ENCODE data around the gene ELMO3. TPM values are rescaled to one million over a fixed set of nuclear protein-coding genes. Genes with fewer than 3 reads are reported as not detected.

ELMO3 gene
- total and polyA plus RNA-seq, 2 of the 4 experiments (the other 2 are of a cell fraction), result 0.36 to 1.6 TPM

- Histone ChIP-seq H3K56ac (ENCODE audit: extremely low read depth, insufficient read depth, low read length) (no peak overlapping the region), H3K36me3 (ENCODE audit: control insufficient read depth, insufficient read depth, low read length) (no peaks in the 10 kb centered on the region), H3K18ac (ENCODE audit: low read depth, low read length) (0 out of 2 replicates have a peak overlapping the region, but pooled peaks have one; percentile 6), H4K8ac (ENCODE audit: low read depth in 2 of 2, low read length in 2 of 2) (peak overlapping the region; percentile 61 to 94; a peak in 2 of 4 replicates), H3K4ac (ENCODE audit: low read depth, low read length) (peak overlapping the region; percentile 96), H3K4me1 (ENCODE audit: control insufficient read depth, insufficient read depth, low read length) (peaks cover 59% of the 10 kb centered on the region), H2BK20ac (ENCODE audit: low read depth, low read length) (peak overlapping the region; percentile 84; the same call in 1 of the 2 replicates), H3K79me1 (ENCODE audit: low read depth in 1 of 2, low read length in 2 of 2) (peaks cover 22 to 77% of the 10 kb centered on the region in 2 experiments; a peak in 3 of 4 replicates), H3K9me1 (ENCODE audit: insufficient read depth, low read length) (peaks cover 39% of the 10 kb centered on the region), H4K5ac (ENCODE audit: low read depth, low read length) (peak overlapping the region; percentile 9; the same call in 1 of the 2 replicates), H4K91ac (ENCODE audit: insufficient read depth, low read depth, low read length) (peak overlapping the region; percentile 88), H3K9ac (ENCODE audit: low read depth, low read length) (peak overlapping the region; percentile 11; the same call in 1 of the 2 replicates), H3K14ac (replicated peaks; ENCODE audit: low read depth, low read length) (peak overlapping the region; percentile 97), H2BK5ac (ENCODE audit: low read depth, low read length, poor library complexity, severe bottlenecking) (peak overlapping the region; percentile 87), H3K23ac (ENCODE audit: low read depth, low read length) (peak overlapping the region; percentile 95), H3K9me3 (ENCODE audit: control insufficient read depth, insufficient read depth, low read length) (no peaks in the 10 kb centered on the region), H2AK9ac (replicated peaks; ENCODE audit: low read depth, low read length, poor library complexity) (peak overlapping the region; percentile 1), H2BK15ac (ENCODE audit: low read depth, low read length) (peak overlapping the region; percentile 87; the same call in 2 of the 3 replicates), H2BK120ac (ENCODE audit: low read depth, low read length) (peak overlapping the region; percentile 91), H4K20me1 (ENCODE audit: insufficient read depth, low read length) (no peaks in the 10 kb centered on the region; the same call in none of the 2 replicates), H3K4me3 (ENCODE audit: insufficient read depth, low read depth, low read length) (no peak overlapping the region), H3K27ac (ENCODE audit: insufficient read depth, low read length) (peak overlapping the region; percentile 88), H3K27me3 (ENCODE audit: control insufficient read depth, insufficient read depth, low read length) (no peaks in the 10 kb centered on the region), H3K4me2 (ENCODE audit: low read depth, low read length) (peak overlapping the region; percentile 69), H2AFZ (replicated peaks; ENCODE audit: low read length, poor library complexity) (no peak overlapping the region), H2AK5ac (ENCODE audit: low read depth, low read length) (peak overlapping the region; percentile 99)
- dilution Hi-C loops (cut with HindIII; ENCODE audit: low sequenced_read_pairs, unreplicated experiment), result no loop called here
- no peak for TF ChIP-seq RCOR1 (IDR thresholded peaks at IDR 0.05; ENCODE audit: insufficient replicate concordance, low read length)
- no peak for TF ChIP-seq CTCF (conservative IDR thresholded peaks at IDR 0.05; ENCODE audit: low read depth, low read length)
- TF ChIP-seq BHLHE40 (IDR thresholded peaks at IDR 0.05; ENCODE audit: low read depth, low read length), result no peak
- no peak for TF ChIP-seq RAD21 (IDR thresholded peaks at IDR 0.05; ENCODE audit: low read length)
- no peak for TF ChIP-seq CEBPB (IDR thresholded peaks at IDR 0.05; ENCODE audit: low read depth, low read length)
- intact Hi-C loops (cut with micrococcal nuclease), result loop anchor here (5.0 kb wide), 1 partner anchor 147 kb away; the partner anchor contains the start of gene TPPP3
- ChIA-PET POLR2A (ENCODE audit: unreplicated experiment) (interaction anchor here (1.4 kb wide), 1 partner anchor 217 kb away, joined by 3 read pairs; no protein-coding TSS in a partner anchor), CTCF (interaction anchor here (1.5 to 2.3 kb wide), 2 partner anchors 13 to 88 kb away, joined by 3 to 5 read pairs; no protein-coding TSS in a partner anchor)
- no peak for DNase-seq
- ATAC-seq (ENCODE audit: low read depth), result no peak
- WGBS, 2 experiments (ENCODE audit: extremely low coverage in 2 of 2, insufficient read length in 1 of 2), result 85% methylated on average over 2 of the region's 4 CpGs; no CpG with 5 or more reads in 1 of the 2 experiments
- in situ Hi-C loops (cut with MboI; ENCODE audit: low sequenced_read_pairs), result no loop called here
- BruUV-seq (replicated peaks), result TSS peak; percentile 36
These were observed 46.3 kb downstream of the ELMO3 start for GRCh38 chr16:67245186-67245585.

Measured in IMR-90 (cell line).